B cell (primary cell): ENCODE measurements around the gene NPNT. TPM values are rescaled to one million over a fixed set of nuclear protein-coding genes. Genes with fewer than 3 reads are reported as not detected.

Source experiments
- ATAC-seq: fragments of 200-7000 bp; cut with Tn5 transposase; one replicate; pipeline ENCODE4 v1.10.0; 2021; ENCODE audit warnings: low read depth, mild to moderate bottlenecking, moderate number of reproducible peaks, moderate library complexity
- CTCF ChIA-PET: fragments of 350-600 bp; sonication (Branson Sonifier 250); formaldehyde crosslinking; loops from one replicate; lab custom pipeline; 2021; ENCODE audit warnings: antibody characterized with exemption, inconsistent platforms; lab: Charles Lee
- POLR2A ChIA-PET: fragments of 350-600 bp; sonication (Branson Sonifier 250); formaldehyde crosslinking; loops from one replicate; lab custom pipeline; 2021; ENCODE audit warnings: antibody characterized with exemption; lab: Charles Lee
- DNase-seq: peaks from one replicate; pipeline ENCODE4 v3.0.0; 2013
- H2AFZ ChIP-seq: 2 replicates; pipeline ENCODE4 v1.6.1; 2012; ENCODE audit warnings: mild to moderate bottlenecking, low read depth, low read length; ENCODE audit not compliant: insufficient read depth, poor library complexity, severe bottlenecking
- H3K27ac ChIP-seq, 2 donors: 1 replicate in 1 of 2; 2 replicates in 1 of 2; pipeline ENCODE4 v1.5.1; 2012 to 2013; ENCODE audit warnings: low read length in 2 of 2, mild to moderate bottlenecking in 2 of 2, moderate library complexity in 1 of 2
- H3K27me3 ChIP-seq, 4 experiments: fragments of 200-600 bp in 1 of 4; sonication (generic) in 1 of 4; replicated peaks in 1 of 4; 1 replicate in 2 of 4; 2 replicates in 2 of 4; pipeline versions ENCODE4 v1.6.1 to v1.7.0; 2013 to 2016; ENCODE audit warnings: low read length in 3 of 4, mild to moderate bottlenecking in 2 of 4, mixed read lengths in 1 of 4, moderate library complexity in 1 of 4; ENCODE audit not compliant: insufficient read depth in 4 of 4, control insufficient read depth in 3 of 4; ENCODE audit errors: control extremely low read depth in 1 of 4
- H3K36me3 ChIP-seq, 2 experiments: replicated peaks in 1 of 2; 1 replicate in 1 of 2; 2 replicates in 1 of 2; pipeline versions ENCODE4 v1.6.1 to v1.7.1; 2013; ENCODE audit warnings: low read length in 1 of 2; ENCODE audit not compliant: insufficient read depth in 2 of 2, control insufficient read depth in 1 of 2; ENCODE audit errors: control extremely low read depth in 1 of 2, extremely low read depth in 1 of 2
- H3K4me1 ChIP-seq, 2 donors: fragments of 200-600 bp in 1 of 2; sonication (generic) in 1 of 2; 1 replicate in 1 of 2; 2 replicates in 1 of 2; pipeline versions ENCODE4 v1.5.1 to v1.6.1; 2013 to 2017; ENCODE audit warnings: low read length in 2 of 2; ENCODE audit not compliant: control insufficient read depth in 2 of 2, insufficient read depth in 2 of 2
- H3K4me2 ChIP-seq: replicated peaks from 2 replicates; pipeline ENCODE3; 2012; ENCODE audit warnings: mild to moderate bottlenecking, low read depth, low read length; ENCODE audit not compliant: poor library complexity, severe bottlenecking
- H3K4me3 ChIP-seq, 5 experiments: fragments of 200-600 bp in 1 of 5; sonication (generic) in 1 of 5; 1 replicate in 3 of 5; 2 replicates in 2 of 5; pipeline versions ENCODE4 v1.5.1 to v1.7.0; 2011 to 2016; ENCODE audit warnings: low read length in 4 of 5, mild to moderate bottlenecking in 4 of 5, low read depth in 2 of 5, control low read depth in 1 of 5, moderate library complexity in 1 of 5; ENCODE audit not compliant: insufficient read depth in 1 of 5; ENCODE audit errors: control extremely low read depth in 1 of 5, extremely low read depth in 1 of 5
- H3K79me2 ChIP-seq: fragments of 200-600 bp; sonication (generic); one replicate; pipeline ENCODE4 v1.6.0; 2016; ENCODE audit warnings: low read length; ENCODE audit not compliant: control insufficient read depth, insufficient read depth
- H3K9ac ChIP-seq: fragments of 200-600 bp; sonication (generic); 2 replicates; pipeline ENCODE4 v1.6.1; 2017; ENCODE audit warnings: mild to moderate bottlenecking, low read length, moderate library complexity
- H3K9me3 ChIP-seq, 3 donors: one replicate each; pipeline versions ENCODE4 v1.6.1 to v1.7.1; 2013; ENCODE audit warnings: low read length in 2 of 3; ENCODE audit not compliant: control insufficient read depth in 2 of 3, insufficient read depth in 1 of 3; ENCODE audit errors: control extremely low read depth in 1 of 3
- H4K20me1 ChIP-seq: 2 replicates; pipeline ENCODE4 v1.6.0; 2012; ENCODE audit warnings: mild to moderate bottlenecking, low read length; ENCODE audit not compliant: insufficient read depth, control insufficient read depth, poor library complexity, severe bottlenecking
- H3K27ac Mint-ChIP-seq: one replicate; pipeline ENCODE4 v1.8.0; 2021; ENCODE audit warnings: mixed read lengths
- H3K27me3 Mint-ChIP-seq: one replicate; pipeline ENCODE4 v1.8.0; 2021; ENCODE audit warnings: mixed read lengths
- H3K4me1 Mint-ChIP-seq: one replicate; pipeline ENCODE4 v1.8.0; 2021; ENCODE audit warnings: mixed read lengths
- H3K4me3 Mint-ChIP-seq: one replicate; pipeline ENCODE4 v1.8.0; 2021; ENCODE audit warnings: mixed read lengths
- H3K9me3 Mint-ChIP-seq: one replicate; pipeline ENCODE4 v1.8.0; 2022; ENCODE audit warnings: mixed read lengths; ENCODE audit not compliant: insufficient read depth
- EZH2 ChIP-seq: IDR thresholded peaks from 2 replicates; pipeline ENCODE4 v1.6.1; 2012; ENCODE audit warnings: borderline replicate concordance, low read depth, mild to moderate bottlenecking, moderate library complexity, low read length; ENCODE audit not compliant: insufficient read depth, poor library complexity, severe bottlenecking
- WGBS: methylation state at CpG from one replicate; pipeline ENCODE4 v1.1.5; 2013; ENCODE audit warnings: missing lambda C conversion rate; ENCODE audit not compliant: insufficient coverage; 5-methylcytosine and 5-hydroxymethylcytosine counted together
- intact Hi-C: fragments of 100-400 bp; cut with micrococcal nuclease; formaldehyde crosslinking; loops from one replicate; pipeline ENCODE4 v1.10.0; 2022
- polyA plus RNA-seq: library from polyadenylated mRNA; depleted of rRNA; stranded (reverse); fragments of >200 nt; gene quantifications from 2 replicates; pipeline ENCODE4 v1.2.3, GENCODE V29; 2012
- total RNA-seq, 2 donors: library from RNA; stranded (reverse); fragments of 120-200 nt in 1 of 2; gene quantifications; 1 replicate in 1 of 2; 2 replicates in 1 of 2; pipeline versions ENCODE4 v1.2.3 to v1.2.4, GENCODE V29; 2013 to 2022
- TF ChIP-seq, protein P1 (sequence below): fragments of 200-600 bp; IDR thresholded peaks from one replicate; pipeline ENCODE4 v1.8.0; 2022; ENCODE audit warnings: antibody characterized with exemption, mild to moderate bottlenecking

The NPNT gene
- total and polyA plus RNA-seq, 2 donors (not counting 1 experiment from before 2014, with no cell fraction given), result not detected

DNA sequence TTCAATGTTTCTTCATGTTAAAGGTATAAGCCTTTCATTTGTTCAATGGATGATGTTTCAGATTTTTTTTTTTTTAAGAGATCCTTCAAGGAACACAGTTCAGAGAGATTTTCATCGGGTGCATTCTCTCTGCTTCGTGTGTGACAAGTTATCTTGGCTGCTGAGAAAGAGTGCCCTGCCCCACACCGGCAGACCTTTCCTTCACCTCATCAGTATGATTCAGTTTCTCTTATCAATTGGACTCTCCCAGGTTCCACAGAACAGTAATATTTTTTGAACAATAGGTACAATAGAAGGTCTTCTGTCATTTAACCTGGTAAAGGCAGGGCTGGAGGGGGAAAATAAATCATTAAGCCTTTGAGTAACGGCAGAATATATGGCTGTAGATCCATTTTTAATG, 75.8 kb downstream of the NPNT start:
- H4K20me1 ChIP-seq, result no peaks in the 10 kb centered on the region
- Mint-ChIP-seq H3K27me3 (peaks cover 9% of the 10 kb centered on the region), H3K27ac (no peak overlapping the region), H3K9me3 (no peaks in the 10 kb centered on the region), H3K4me3 (no peak overlapping the region), H3K4me1 (no peaks in the 10 kb centered on the region)
- no peak overlapping the region for H3K4me3 ChIP-seq
- no peaks in the 10 kb centered on the region for H3K79me2 ChIP-seq
- H3K4me1 ChIP-seq, result no peaks in the 10 kb centered on the region
- H2AFZ ChIP-seq, result no peak overlapping the region
- intact Hi-C loops, result no loop called here
- no peaks in the 10 kb centered on the region for H3K36me3 ChIP-seq
- no peaks in the 10 kb centered on the region for H3K27me3 ChIP-seq
- no peak for TF ChIP-seq EZH2
- TF ChIP-seq, protein P1, sequence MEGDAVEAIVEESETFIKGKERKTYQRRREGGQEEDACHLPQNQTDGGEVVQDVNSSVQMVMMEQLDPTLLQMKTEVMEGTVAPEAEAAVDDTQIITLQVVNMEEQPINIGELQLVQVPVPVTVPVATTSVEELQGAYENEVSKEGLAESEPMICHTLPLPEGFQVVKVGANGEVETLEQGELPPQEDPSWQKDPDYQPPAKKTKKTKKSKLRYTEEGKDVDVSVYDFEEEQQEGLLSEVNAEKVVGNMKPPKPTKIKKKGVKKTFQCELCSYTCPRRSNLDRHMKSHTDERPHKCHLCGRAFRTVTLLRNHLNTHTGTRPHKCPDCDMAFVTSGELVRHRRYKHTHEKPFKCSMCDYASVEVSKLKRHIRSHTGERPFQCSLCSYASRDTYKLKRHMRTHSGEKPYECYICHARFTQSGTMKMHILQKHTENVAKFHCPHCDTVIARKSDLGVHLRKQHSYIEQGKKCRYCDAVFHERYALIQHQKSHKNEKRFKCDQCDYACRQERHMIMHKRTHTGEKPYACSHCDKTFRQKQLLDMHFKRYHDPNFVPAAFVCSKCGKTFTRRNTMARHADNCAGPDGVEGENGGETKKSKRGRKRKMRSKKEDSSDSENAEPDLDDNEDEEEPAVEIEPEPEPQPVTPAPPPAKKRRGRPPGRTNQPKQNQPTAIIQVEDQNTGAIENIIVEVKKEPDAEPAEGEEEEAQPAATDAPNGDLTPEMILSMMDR, result no peak
- 100% methylated on average over 1 of the region's 4 CpGs for WGBS
- CTCF ChIA-PET, result no interaction called here
- H3K9ac ChIP-seq, result no peak overlapping the region
- H3K9me3 ChIP-seq, result no peaks in the 10 kb centered on the region
- no peak overlapping the region for H3K4me2 ChIP-seq
- DNase-seq (no peak), ATAC-seq (no peak)
- POLR2A ChIA-PET, result no interaction called here
- H3K27ac ChIP-seq, result no peak overlapping the region

GRCh38 chr4:105972946-105973621, 77.8 kb downstream of the NPNT start:
- POLR2A ChIA-PET, result no interaction called here

More at GRCh38 chr4:105972946-105973621, 77.8 kb downstream of the NPNT start:
- Histone ChIP-seq H3K4me2 (no peak overlapping the region), H3K9me3 (no peaks in the 10 kb centered on the region), H3K27ac (no peak overlapping the region), H3K79me2 (no peaks in the 10 kb centered on the region), H4K20me1 (no peaks in the 10 kb centered on the region), H2AFZ (no peak overlapping the region), H3K27me3 (no peaks in the 10 kb centered on the region), H3K4me3 (no peak overlapping the region), H3K36me3 (no peaks in the 10 kb centered on the region), H3K4me1 (no peaks in the 10 kb centered on the region), H3K9ac (no peak overlapping the region)
- Mint-ChIP-seq H3K27ac (no peak overlapping the region), H3K4me1 (no peaks in the 10 kb centered on the region), H3K27me3 (peaks cover 9% of the 10 kb centered on the region), H3K4me3 (no peak overlapping the region), H3K9me3 (peaks cover 3% of the 10 kb centered on the region)
- no peak for TF ChIP-seq EZH2
- TF ChIP-seq, protein P1, result no peak
- DNase-seq (no peak), ATAC-seq (no peak)
- CTCF ChIA-PET, result no interaction called here
- intact Hi-C loops, result no loop called here
- 100% methylated on average over 1 of the region's 5 CpGs for WGBS
